HG03460 (cell line): ENCODE results near the gene AP3M1.

Experiments
- ATAC-seq: cut with Tn5 transposase; IDR thresholded peaks from one replicate; pipeline ENCODE4 v1.9.1; 2021; ENCODE audit not compliant: unreplicated experiment

AP3M1 gene

GRCh38 chr10:74081192-74081803, 69.3 kb downstream of the AP3M1 start:
- ATAC-seq, result no peak

GRCh38 chr10:74079936-74080590, 70.6 kb downstream of the AP3M1 start:
- no peak for ATAC-seq

- no peak for ATAC-seq
These were observed 71.3 kb downstream of the AP3M1 start for GRCh38 chr10:74079028-74079935.

GRCh38 chr10:74078037-74078436, 72.6 kb downstream of the AP3M1 start:
- ATAC-seq, result peak; percentile 62

- no peak for ATAC-seq
These were observed 73.2 kb downstream of the AP3M1 start for GRCh38 chr10:74077416-74077815.

- ATAC-seq, result no peak
These were observed 73.7 kb downstream of the AP3M1 start for GRCh38 chr10:74076961-74077360.

GRCh38 chr10:74075906-74076305, 74.7 kb downstream of the AP3M1 start:
- ATAC-seq, result no peak

- ATAC-seq, result no peak
These were observed 78.1 kb downstream of the AP3M1 start for GRCh38 chr10:74072503-74072902.

GRCh38 chr10:74071157-74071556, 79.5 kb downstream of the AP3M1 start:
- ATAC-seq, result no peak
